Liver (tissue), 3 donors: Measurements from ENCODE around the gene SH3GL1.

Experiments
- ATF3 ChIP-seq: IDR thresholded peaks from 2 replicates; pipeline ENCODE4 v1.6.1; 2016; ENCODE audit warnings: antibody characterized with exemption
- CTCF ChIP-seq: fragments of 150-350 bp; IDR thresholded peaks from 2 replicates; pipeline ENCODE4 v1.5.1; 2017; ENCODE audit warnings: improper control_type of control experiment, low read depth, low read length; ENCODE audit not compliant: missing input control
- EGR1 ChIP-seq, 2 donors: IDR thresholded peaks; 2 replicates each; pipeline ENCODE4 v1.6.1; 2016 to 2018; ENCODE audit warnings: antibody characterized with exemption in 2 of 2, low read depth in 2 of 2
- FOXA1 ChIP-seq: IDR thresholded peaks from 2 replicates; pipeline ENCODE4 v1.6.1; 2016; ENCODE audit warnings: antibody characterized with exemption
- FOXA2 ChIP-seq: IDR thresholded peaks from 2 replicates; pipeline ENCODE4 v1.6.1; 2016; ENCODE audit warnings: antibody characterized with exemption
- GABPA ChIP-seq, 2 donors: IDR thresholded peaks in 1 of 2; conservative IDR thresholded peaks in 1 of 2; 2 replicates each; pipeline ENCODE4 v1.6.1; 2016; ENCODE audit warnings: antibody characterized with exemption in 2 of 2, mild to moderate bottlenecking in 1 of 2, moderate library complexity in 1 of 2
- JUND ChIP-seq, 2 donors: IDR thresholded peaks; 2 replicates each; pipeline ENCODE4 v1.6.1; 2016; ENCODE audit warnings: antibody characterized with exemption in 2 of 2
- MAX ChIP-seq: IDR thresholded peaks from 2 replicates; pipeline ENCODE4 v1.6.1; 2016; ENCODE audit warnings: antibody characterized with exemption
- NR2F2 ChIP-seq: IDR thresholded peaks from 2 replicates; pipeline ENCODE4 v1.6.1; 2016; ENCODE audit warnings: antibody characterized with exemption
- REST ChIP-seq: IDR thresholded peaks from 2 replicates; pipeline ENCODE4 v1.6.1; 2016; ENCODE audit warnings: antibody characterized with exemption, mild to moderate bottlenecking
- TAF1 ChIP-seq: conservative IDR thresholded peaks from 2 replicates; pipeline ENCODE4 v1.6.1; 2016; ENCODE audit warnings: antibody characterized with exemption, mild to moderate bottlenecking
- YY1 ChIP-seq: IDR thresholded peaks from 2 replicates; pipeline ENCODE4 v1.6.1; 2016; ENCODE audit warnings: antibody characterized with exemption, mild to moderate bottlenecking
- ZBTB33 ChIP-seq: IDR thresholded peaks from 2 replicates; pipeline ENCODE4 v1.6.1; 2016; ENCODE audit warnings: antibody characterized with exemption
- donor health status: healthy.
- donor health status: healthy.

- TF ChIP-seq CTCF (no peak), ATF3 (no peak), EGR1 (IDR thresholded peaks at IDR 0.05; ENCODE audit: low read depth in 2 of 2) (no peak), GABPA (IDR thresholded peaks at IDR 0.05 in 1 of 2, conservative IDR thresholded peaks at IDR 0.05 in 1 of 2) (no peak), MAX (no peak), YY1 (no peak), NR2F2 (no peak), JUND (IDR thresholded peaks at IDR 0.05) (no peak), TAF1 (no peak), FOXA1 (no peak), ZBTB33 (no peak), FOXA2 (no peak), REST (no peak)
Measured at GRCh38 chr19:4399812-4400134, 574 bp downstream of the SH3GL1 start.
